ENCODE data around the gene TNIP2.
"Not testable (repeated sequence)": the region's sequence is repeated elsewhere in the genome, so short reads cannot be mapped to it uniquely, and the experiment has no call there.

Gene TNIP2

GRCh38 chr4:2767705-2768074 is 11.6 kb upstream of the TNIP2 start:
- no peak for DNase-seq

GRCh38 chr4:2767046-2767704 is 11.0 kb upstream of the TNIP2 start:
- no peak for DNase-seq

GRCh38 chr4:2765832-2766526 is 9.8 kb upstream of the TNIP2 start:
- no peak for DNase-seq

- DNase-seq: no peak
Observed at GRCh38 chr4:2763511-2763967, 7.4 kb upstream of the TNIP2 start.

- not testable (repeated sequence) for DNase-seq
Observed at GRCh38 chr4:2762486-2763370, 6.6 kb upstream of the TNIP2 start.

GRCh38 chr4:2762048-2762447 is 5.9 kb upstream of the TNIP2 start:
- no peak for DNase-seq

GRCh38 chr4:2761035-2761923 is 5.1 kb upstream of the TNIP2 start:
- no peak for DNase-seq

GRCh38 chr4:2757426-2757825 is 1.3 kb upstream of the TNIP2 start:
- no peak for DNase-seq

- no peak for DNase-seq
Observed at GRCh38 chr4:2756691-2757350, 685 bp upstream of the TNIP2 start.

- DNase-seq: no peak
Observed at GRCh38 chr4:2754848-2755819, 1.0 kb downstream of the TNIP2 start.

- no peak for DNase-seq
Observed at GRCh38 chr4:2753436-2753835, 2.7 kb downstream of the TNIP2 start.

GRCh38 chr4:2750719-2751605 is 5.2 kb downstream of the TNIP2 start:
- no peak for DNase-seq

- DNase-seq: no peak
Observed at GRCh38 chr4:2746891-2747695, 9.0 kb downstream of the TNIP2 start.

GRCh38 chr4:2745981-2746806 is 9.9 kb downstream of the TNIP2 start:
- DNase-seq: peak; percentile 74

- DNase-seq: no peak
Observed at GRCh38 chr4:2745516-2745915, 10.6 kb downstream of the TNIP2 start.

- no peak for DNase-seq
Observed at GRCh38 chr4:2744576-2745270, 11.4 kb downstream of the TNIP2 start.
